GM15510 (cell line): Measurements from ENCODE around the gene MANEA.

Experiments
- POLR2A ChIP-seq: IDR thresholded peaks from 3 replicates; pipeline ENCODE4 v1.6.1; 2011; ENCODE audit warnings: borderline replicate concordance; ENCODE audit not compliant: insufficient read length; ENCODE audit errors: extremely low read depth

The MANEA gene, protein sequence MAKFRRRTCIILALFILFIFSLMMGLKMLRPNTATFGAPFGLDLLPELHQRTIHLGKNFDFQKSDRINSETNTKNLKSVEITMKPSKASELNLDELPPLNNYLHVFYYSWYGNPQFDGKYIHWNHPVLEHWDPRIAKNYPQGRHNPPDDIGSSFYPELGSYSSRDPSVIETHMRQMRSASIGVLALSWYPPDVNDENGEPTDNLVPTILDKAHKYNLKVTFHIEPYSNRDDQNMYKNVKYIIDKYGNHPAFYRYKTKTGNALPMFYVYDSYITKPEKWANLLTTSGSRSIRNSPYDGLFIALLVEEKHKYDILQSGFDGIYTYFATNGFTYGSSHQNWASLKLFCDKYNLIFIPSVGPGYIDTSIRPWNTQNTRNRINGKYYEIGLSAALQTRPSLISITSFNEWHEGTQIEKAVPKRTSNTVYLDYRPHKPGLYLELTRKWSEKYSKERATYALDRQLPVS

GRCh38 chr6:95577304-95578105 lies at the start of gene MANEA:
Gene MANEA (plus strand): TSS chr6:95577535. CDS start chr6:95586440, 8,905 bp downstream.
- peak; percentile 78 for TF ChIP-seq POLR2A

DNA sequence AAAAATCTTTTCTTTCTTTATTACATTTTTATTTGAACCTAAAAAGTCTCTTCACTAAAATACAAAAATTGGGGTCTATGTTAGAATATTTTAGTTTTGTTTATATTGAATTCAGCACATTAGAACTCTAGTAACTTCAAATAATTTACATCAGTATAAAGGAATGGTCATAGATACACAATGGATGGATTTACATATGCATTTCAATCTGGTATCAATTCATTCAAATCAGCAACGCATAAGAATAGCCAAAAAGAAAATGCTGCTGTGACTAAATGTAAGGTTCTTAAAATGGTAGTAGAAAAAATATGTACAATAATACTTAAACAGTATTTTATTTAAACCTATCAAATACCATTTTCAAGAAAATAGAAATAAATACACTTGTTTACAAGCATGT lies 47.6 kb upstream of the MANEA start:
- no peak for TF ChIP-seq POLR2A

DNA sequence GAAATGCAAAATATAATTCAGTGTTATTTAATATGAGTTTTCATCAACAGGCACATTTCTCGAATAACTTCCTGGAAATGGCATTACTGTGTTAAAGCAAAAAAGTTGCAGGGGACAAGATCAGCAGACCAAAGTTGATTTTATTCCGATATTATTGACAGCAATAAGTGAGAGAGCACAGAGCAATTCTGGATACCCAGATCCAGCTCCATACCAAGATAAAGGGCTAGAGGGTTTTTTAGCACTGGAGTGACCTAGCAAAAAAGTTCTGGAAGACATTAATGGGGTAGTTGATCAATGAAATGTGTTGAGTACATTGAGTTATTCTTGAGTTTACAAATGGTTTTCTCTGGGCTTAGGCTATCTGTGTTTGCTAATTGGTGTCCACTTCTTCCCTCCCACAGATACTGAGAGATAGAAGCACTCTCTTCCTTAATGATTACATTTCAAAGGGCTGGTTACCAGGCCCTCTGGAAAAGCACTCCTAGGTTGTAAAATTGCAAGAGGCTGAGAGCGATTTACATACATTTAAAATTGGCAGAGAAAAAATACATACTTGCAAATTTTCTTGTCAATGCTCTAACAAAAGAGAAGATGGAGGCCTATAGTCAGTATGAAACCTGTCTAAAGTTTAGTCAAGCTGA lies 47.0 kb upstream of the MANEA start:
- no peak for TF ChIP-seq POLR2A

DNA sequence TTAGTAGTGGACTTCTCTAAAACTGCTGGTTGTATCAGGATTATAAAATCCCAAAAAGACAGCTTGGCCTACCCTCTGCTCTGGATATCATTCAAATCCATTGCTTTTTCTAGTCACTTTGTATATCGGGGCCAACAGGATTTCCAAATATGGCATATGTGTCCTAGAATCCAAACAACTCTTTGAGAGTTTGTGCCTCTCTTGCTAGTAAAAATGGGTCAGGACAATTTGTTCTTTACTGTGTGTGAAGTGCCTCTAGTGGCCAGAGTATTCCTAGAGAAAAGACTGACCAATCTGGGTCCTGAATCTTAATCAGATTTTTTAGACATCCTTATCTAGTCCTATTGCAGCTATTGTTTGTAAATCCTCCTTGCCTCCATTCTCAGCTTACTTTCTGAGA lies 33.5 kb upstream of the MANEA start:
- TF ChIP-seq POLR2A = no peak

DNA sequence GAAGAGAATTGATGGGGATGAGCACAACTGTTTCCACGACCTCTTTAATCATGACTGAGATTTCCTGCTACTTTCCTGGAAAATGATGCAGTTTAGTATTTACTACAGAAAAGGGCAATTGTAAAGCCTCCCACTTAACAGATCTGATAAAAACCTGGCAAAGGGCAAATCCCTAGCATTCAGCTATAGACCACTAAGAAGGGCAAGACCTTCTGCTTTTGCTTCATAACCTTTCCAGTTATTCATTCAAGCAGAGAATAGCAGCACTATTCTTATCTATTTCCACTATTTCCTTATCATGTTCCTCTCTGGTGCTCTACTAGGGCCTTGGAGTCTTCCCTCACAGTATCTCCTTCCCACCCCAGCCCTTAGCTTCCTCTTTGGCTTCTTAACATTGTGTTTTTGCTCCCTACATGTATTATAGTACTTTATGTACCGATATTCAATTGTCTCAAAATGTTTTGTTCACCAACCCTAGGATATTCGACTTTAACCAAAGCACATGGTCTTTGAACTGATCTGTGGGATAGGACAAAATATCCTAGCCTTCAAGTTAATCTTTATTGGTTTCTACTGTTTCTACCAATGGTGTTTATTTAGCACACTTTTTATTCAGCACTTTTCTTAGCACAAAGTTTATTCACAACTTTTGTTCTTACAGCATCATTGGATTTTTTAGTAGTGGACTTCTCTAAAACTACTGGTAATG lies 32.7 kb upstream of the MANEA start:
- TF ChIP-seq POLR2A = no peak

GRCh38 chr6:95545226-95545625 lies 32.1 kb upstream of the MANEA start:
- TF ChIP-seq POLR2A = no peak

DNA sequence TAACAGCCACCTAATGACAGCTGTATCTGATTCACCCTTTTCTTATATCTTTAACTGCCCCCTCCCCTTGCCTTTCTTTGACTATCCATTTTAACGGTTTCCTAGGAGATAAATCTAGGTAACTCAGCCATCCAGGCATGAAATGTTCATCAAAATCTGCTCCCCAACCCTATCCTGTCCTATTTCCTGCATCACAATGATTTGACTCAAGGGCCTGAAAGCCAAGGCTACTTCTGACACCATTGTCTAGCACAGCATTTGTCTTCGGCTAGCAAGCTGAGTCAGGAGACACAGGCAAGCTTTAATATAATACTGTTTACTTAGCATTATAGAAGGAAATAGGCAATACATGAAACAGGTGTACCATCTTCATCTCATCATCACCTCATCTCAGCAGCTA lies 31.6 kb upstream of the MANEA start:
- TF ChIP-seq POLR2A = no peak

DNA sequence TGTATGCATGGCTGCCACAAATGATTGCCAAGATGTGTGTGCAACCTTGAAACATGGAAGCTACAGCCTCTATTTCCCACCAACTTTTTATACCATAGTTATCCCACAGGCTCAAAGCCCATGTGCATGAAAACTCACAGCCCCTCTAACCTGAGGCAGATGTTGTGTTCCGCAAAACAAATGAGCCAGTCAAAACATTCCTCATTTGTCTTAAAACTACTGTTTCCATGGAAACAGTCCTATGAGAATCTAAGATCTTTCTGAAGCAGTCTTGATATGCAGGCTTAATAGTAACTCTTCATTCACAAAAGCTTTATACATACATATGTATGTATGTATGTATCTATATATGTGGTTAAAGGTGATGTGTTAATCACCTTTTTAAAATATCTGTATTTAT lies 31.2 kb upstream of the MANEA start:
- TF ChIP-seq POLR2A = no peak

GRCh38 chr6:95547043-95547442 lies 30.3 kb upstream of the MANEA start:
- no peak for TF ChIP-seq POLR2A

DNA sequence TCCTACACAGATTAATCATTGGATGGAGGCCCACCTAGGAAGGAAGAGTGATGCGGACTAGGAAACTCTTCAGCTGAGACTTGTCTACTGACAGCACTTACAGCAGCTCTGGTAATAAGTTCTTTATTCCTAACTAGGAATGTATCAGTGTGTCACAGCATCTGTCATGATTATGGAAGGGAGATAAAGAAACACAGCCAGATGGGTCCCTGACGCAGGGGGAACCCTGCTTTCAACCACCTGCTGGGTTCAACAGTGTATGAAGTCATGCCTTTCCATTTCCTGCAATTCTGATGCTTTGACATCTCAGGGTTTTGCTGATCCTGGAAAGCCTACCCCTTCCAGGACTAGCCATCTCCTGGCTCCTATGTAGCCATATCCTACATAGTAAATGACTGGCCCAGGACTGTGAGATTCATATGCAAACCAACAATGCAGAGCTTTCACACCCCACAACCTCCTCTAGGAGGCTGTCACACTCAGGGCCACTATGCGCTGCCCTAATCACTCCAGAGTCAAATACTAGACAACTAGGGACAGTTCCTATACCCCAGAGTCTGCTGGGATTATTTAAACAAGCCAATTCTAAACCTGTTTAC lies 29.0 kb upstream of the MANEA start:
- TF ChIP-seq POLR2A = no peak

DNA sequence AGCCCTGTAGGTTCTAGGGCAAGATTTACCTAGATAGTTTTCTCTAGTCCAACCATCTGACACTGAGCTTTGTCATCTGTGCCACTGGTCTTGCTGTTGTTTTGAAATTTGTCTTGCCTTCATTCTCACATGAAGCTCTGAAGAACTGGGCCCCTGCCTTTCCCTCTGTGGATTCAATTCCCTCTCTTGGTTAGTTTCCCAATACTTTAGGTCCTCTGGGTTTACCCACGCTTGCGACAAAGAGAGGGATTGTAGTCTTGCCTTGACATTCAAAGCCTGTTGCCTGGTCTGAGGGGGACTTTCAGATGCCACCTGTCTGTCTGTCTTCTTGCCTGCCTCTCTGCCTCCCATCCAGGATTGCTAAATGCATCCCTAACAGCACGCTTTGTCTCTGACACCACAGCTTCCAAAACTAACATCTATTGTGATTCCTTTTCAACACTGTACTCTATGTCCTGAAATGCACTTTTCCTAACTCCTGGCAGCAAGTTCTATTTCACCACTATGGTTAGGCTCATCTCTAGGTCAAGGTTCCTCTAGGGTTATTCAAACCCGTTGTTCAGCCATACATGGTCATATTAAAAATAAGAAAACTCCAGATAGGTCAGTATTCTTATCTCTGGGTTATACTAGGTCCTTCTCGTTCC lies 25.5 kb upstream of the MANEA start:
- no peak for TF ChIP-seq POLR2A

DNA sequence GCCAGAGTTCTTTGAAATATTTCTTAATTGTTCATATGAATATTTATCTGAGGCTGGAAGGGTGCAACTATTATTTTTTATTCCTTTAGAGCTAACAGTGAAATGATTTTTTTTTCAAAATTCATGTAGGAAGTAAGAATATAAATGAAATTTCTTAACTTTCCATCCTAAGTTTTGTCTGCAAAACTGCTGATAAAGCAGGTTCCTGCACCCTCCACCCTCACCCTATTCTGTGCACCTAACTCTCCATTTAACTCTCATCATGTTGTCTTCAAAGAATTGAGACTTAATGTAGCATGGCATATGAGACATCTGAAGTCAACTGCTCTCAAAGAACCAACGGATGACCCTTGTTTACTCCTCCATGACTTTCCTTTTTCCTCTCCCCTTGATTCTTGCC lies 23.5 kb upstream of the MANEA start:
- TF ChIP-seq POLR2A = no peak

- TF ChIP-seq POLR2A = no peak
Measured at GRCh38 chr6:95569560-95569959, 7.8 kb upstream of the MANEA start.

GRCh38 chr6:95572098-95572497 lies 5.2 kb upstream of the MANEA start:
- no peak for TF ChIP-seq POLR2A
